Measurements from ENCODE around the gene MUSK.
"Not testable (repeated sequence)": the region's sequence is repeated elsewhere in the genome, so short reads cannot be mapped to it uniquely, and the experiment has no call there.

MUSK gene

GRCh38 chr9:110691002-110691549 lies 22.5 kb downstream of the MUSK start:
- no peak for DNase-seq (ENCODE audit: low read depth in 2 of 3, low spot score in 1 of 3)

- not testable (repeated sequence) for DNase-seq (ENCODE audit: low read depth in 2 of 3, low spot score in 1 of 3)
Observed at GRCh38 chr9:110695846-110696245, 27.3 kb downstream of the MUSK start.

GRCh38 chr9:110700953-110701352 lies 32.4 kb downstream of the MUSK start:
- DNase-seq (ENCODE audit: low read depth in 2 of 3, low spot score in 1 of 3): no peak

- no peak for DNase-seq (ENCODE audit: low read depth in 2 of 3, low spot score in 1 of 3)
Observed at GRCh38 chr9:110703669-110704068, 35.1 kb downstream of the MUSK start.

GRCh38 chr9:110707419-110707818 lies 38.8 kb downstream of the MUSK start:
- no peak for DNase-seq (ENCODE audit: low read depth in 2 of 3, low spot score in 1 of 3)

- no peak for DNase-seq (ENCODE audit: low read depth in 2 of 3, low spot score in 1 of 3)
Observed at GRCh38 chr9:110710420-110710819, 41.8 kb downstream of the MUSK start.

- DNase-seq (ENCODE audit: low read depth in 2 of 3, low spot score in 1 of 3): no peak
Observed at GRCh38 chr9:110712955-110713354, 44.4 kb downstream of the MUSK start.

DNA sequence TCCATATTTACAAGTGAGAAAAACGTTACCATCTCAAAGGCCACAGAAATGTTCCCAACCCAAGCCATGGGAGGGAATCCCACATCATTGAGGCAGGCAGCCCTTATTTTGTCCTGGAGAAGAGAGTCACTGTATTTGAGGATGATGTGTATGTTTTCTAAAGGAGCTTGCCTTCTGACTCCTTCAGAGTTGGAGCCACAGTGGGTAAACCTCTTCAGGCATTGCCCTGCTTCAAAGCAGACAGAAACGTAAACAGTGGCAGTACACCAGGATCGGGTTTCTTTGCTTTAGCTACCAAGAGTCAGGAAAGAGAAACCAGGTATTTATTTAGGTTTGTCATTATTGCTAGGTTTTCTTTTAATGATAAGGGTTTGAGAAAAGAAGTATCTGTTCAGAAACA lies 45.7 kb downstream of the MUSK start:
- DNase-seq (ENCODE audit: low read depth in 2 of 3, low spot score in 1 of 3): no peak

DNA sequence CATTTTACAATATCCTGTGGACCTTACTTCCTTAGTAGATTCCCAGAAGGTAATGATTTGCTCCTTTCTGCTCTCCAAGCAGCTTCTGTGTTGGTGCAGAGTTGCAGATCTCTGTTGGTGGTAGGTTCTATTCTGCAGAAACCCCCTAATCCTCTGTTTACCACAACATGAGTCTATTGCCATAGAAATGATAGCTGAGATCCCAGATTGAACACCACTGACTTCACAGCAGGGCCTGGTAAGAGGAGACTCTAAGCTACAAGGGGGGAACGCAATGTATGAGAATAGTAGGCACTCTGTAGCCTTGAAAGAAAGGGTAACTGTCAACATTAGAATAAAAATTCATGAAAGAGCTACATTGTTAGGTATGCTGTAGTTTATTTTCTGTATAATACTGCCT lies 59.5 kb downstream of the MUSK start:
- no peak for DNase-seq (ENCODE audit: low read depth in 2 of 3, low spot score in 1 of 3)

DNA sequence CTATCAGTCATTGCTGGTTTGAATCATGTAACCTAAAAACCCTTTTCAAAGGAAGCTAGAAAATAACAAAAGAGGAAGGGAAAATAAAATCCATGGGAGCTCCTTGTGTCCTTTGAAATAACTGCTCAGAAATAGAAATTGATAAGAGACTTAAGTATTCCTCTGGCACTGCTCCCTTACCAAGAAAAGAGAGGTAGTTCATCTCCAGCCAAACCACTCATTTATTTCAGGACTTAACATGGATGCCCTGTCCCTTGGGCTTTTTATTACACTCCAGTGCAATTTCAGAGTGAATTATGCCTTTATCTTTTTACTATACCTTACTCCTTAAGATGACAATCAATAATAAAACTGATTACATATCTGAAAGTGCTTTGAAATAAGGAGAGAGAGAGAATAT lies 61.0 kb downstream of the MUSK start:
- no peak for DNase-seq (ENCODE audit: low read depth in 2 of 3, low spot score in 1 of 3)

GRCh38 chr9:110731437-110732028 lies 62.9 kb downstream of the MUSK start:
- no peak for DNase-seq (ENCODE audit: low read depth in 2 of 3, low spot score in 1 of 3)

DNA sequence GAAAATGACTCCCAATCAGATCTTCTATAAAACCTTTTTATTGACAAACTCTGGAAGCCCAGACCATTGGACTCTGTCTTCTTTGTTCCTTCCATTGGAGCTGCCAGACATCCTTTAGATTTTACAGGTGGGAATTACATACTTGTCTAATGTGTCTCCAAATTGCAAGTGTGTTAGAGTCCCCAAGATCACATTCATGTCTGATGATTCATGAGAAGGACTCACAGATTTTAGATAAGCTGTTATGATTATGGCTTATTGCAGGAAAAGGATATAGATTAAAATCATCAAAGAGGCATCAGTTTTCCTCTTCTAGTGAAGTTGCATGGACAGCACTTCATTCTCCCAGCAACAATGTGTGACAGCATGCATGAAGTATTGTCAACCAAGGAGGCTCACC lies 70.4 kb downstream of the MUSK start:
- no peak for DNase-seq (ENCODE audit: low read depth in 2 of 3, low spot score in 1 of 3)

DNA sequence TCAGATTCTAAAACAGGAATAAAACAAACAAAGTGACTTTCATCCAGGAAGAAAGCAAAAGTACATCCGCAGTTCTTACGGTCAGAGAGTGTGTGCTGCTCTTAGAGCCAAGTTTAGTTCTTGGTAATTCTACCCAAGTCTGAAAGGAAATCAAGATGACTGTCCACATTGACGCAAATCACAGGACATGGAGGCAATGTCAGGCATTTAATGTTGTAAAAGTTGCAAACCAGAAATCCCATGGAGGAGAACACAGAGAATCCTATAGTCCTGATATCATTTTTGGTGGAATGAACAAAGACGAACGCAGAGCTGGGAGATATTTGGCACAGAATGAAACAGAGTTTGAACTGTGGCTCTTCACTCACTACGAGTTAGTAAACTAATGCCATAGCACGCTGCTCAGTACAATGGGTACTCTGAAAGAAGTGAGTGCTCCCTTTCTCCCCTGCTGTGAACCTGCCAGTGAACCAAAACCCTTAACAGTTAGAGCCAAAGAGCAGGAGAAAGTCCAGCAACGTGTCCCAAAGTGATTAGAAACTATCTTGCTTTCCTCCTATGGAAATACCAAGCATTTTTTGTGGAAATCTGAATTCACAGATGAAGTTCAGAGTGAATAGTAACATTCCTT lies 74.3 kb downstream of the MUSK start:
- DNase-seq (ENCODE audit: low read depth in 2 of 3, low spot score in 1 of 3): no peak

- DNase-seq (ENCODE audit: low read depth in 2 of 3, low spot score in 1 of 3): no peak
Observed at GRCh38 chr9:110744715-110745384, 76.3 kb downstream of the MUSK start.

DNA sequence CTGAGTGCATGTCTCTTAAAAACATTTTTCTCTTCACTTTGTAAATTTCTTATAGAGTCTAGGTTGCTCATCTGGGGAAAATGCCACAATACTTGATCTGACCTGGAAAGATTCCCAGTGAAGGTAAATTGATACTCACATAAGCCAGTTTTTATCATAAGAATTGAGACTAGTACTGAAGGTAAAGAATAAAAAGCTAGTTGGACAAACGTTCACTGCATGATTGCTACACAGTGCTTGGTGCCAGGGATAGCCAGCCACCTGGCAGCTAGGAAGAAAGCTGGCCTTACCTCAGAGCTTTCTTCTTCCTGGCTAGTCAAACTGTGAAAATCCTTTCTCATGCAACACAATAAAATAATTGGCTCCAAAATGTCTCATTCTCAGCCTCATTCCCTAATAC lies 77.1 kb downstream of the MUSK start:
- DNase-seq (ENCODE audit: low read depth in 2 of 3, low spot score in 1 of 3): no peak

DNA sequence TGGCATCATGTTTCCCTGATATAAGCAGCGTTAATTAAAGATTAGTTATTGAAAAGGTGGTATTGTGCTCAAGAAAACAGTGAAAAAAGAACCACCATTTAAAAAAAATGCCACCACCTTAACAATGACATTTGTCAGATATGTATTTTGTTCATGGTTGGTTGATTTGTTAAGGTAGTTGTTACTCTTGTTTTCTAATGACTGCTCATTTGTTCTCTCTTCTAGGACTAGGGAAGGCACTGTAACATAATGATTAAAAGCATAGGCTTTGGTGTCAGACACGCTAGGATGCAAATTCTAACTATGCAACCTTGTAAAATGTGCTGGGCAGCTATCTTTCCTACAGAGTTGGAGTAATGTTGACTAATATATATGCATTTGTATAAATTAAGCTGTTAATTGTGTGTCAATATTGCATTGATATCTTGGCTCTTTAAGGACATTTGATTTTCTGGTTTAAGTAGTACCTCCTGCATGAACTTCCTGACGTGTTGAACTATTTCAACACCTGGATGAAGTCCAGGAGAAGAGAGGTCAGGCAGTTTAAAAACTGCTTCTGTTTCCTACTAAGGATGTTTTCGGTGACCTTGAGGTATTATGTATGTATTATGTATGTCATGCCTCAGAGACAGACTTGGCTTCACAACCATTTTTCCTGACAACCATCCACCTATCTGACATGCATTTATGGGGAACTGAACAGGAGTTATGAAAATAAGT lies 77.8 kb downstream of the MUSK start:
- no peak for DNase-seq (ENCODE audit: low read depth in 2 of 3, low spot score in 1 of 3)

GRCh38 chr9:110748251-110748893 lies 79.8 kb downstream of the MUSK start:
- no peak for DNase-seq (ENCODE audit: low read depth in 2 of 3, low spot score in 1 of 3)

DNA sequence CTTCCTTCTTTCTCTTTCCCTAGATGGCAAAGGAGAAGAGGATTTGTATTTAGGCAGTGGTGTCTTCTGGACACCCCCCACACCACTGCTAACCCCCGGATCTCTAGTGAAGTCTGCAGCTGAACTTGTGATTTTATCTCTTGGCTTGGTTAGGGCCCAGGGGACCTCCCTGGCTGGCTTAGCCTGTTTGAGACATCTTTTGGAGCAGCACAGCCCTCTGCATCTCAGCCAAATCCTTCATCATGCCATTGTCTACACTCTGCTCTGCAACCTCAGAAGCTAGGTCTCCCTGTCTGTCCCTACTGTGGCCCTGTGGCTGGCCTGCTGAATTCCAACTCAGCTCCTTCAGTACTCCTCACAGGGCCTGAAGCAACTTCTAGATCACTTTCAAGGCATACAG lies 81.7 kb downstream of the MUSK start:
- DNase-seq (ENCODE audit: low read depth in 2 of 3, low spot score in 1 of 3): no peak

DNA sequence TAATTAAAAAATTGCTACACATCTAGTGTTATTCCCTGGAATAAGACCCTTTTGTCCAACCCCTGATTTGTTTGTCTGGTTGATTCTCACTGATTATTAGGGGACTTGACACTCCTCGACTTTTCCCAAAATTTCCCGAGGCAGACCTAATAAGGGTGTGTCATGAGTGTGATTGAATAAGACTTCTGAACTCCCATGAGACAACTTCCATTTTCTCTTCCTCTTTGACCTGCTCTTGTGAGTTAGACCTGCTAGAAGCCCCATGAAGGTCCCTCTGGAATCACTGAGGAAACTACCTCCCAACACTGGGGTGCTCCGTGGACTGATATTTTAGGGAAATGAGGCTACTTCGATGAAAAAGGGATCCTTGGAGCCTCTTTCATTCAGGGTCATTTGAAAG lies 83.4 kb downstream of the MUSK start:
- no peak for DNase-seq (ENCODE audit: low read depth in 2 of 3, low spot score in 1 of 3)

- no peak for DNase-seq (ENCODE audit: low read depth in 2 of 3, low spot score in 1 of 3)
Observed at GRCh38 chr9:110752766-110753165, 84.2 kb downstream of the MUSK start.

DNA sequence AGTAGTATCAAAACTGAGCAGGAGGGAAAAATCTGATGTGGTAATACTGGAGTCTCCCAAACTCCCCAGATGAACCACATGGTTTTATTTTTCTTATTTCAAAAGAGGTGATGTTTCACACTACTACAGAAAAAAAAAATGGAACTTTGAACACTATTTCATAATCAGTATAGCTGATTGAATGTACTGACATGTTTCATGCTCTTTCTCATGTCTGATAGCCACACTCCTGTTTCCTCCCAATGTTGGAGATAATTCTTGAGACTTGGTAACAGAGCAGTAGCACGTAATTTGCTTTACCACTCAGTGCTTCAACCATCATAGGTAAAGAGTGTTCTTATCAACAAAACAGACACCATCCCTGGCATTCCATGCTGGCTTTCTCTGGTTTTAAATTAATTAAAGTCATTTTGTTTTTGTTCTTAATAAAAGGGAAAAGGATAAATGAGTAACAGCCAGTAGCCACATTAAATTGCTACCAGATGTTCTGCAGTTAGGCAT lies 85.2 kb downstream of the MUSK start:
- no peak for DNase-seq (ENCODE audit: low read depth in 2 of 3, low spot score in 1 of 3)

Measured in stimulated activated CD4-positive, alpha-beta T cell treated with anti-CD3 and anti-CD28 coated beads, Interleukin-12 subunit alpha, Interleukin-12 subunit beta, amount 100 ng/mL, for 48 hours (primary cell).